Ishikawa (cell line): ENCODE measurements around the gene PLXNB3.

ENCODE experiments used
- CEBPB ChIP-seq: IDR thresholded peaks from 2 replicates; pipeline ENCODE4 v1.6.1; 2012
- CREB1 ChIP-seq: IDR thresholded peaks from 2 replicates; pipeline ENCODE4 v1.6.1; 2012; ENCODE audit warnings: low read depth
- EP300 ChIP-seq: IDR thresholded peaks from 2 replicates; pipeline ENCODE4 v1.6.1; 2012; ENCODE audit warnings: borderline replicate concordance
- FOXM1 ChIP-seq: IDR thresholded peaks from 2 replicates; pipeline ENCODE4 v1.6.1; 2012; ENCODE audit warnings: low read depth, borderline replicate concordance
- NFIC ChIP-seq: IDR thresholded peaks from 2 replicates; pipeline ENCODE4 v1.6.1; 2012
- TAF1 ChIP-seq: IDR thresholded peaks from 2 replicates; pipeline ENCODE4 v1.6.1; 2012; ENCODE audit warnings: low read depth, mild to moderate bottlenecking
- TCF12 ChIP-seq: IDR thresholded peaks from 2 replicates; pipeline ENCODE4 v1.6.1; 2012; ENCODE audit warnings: low read depth
- TEAD4 ChIP-seq: IDR thresholded peaks from 2 replicates; pipeline ENCODE4 v1.6.1; 2012
- YY1 ChIP-seq: IDR thresholded peaks from 2 replicates; pipeline ENCODE4 v1.6.1; 2012; ENCODE audit warnings: low read depth
- ZBTB7A ChIP-seq: IDR thresholded peaks from 2 replicates; pipeline ENCODE4 v1.6.1; 2012; ENCODE audit warnings: low read depth
- TF ChIP-seq, protein P1 (sequence below): IDR thresholded peaks from 2 replicates; pipeline ENCODE4 v1.6.1; 2012
- TF ChIP-seq, protein P2 (sequence below): IDR thresholded peaks from 2 replicates; pipeline ENCODE4 v1.6.1; 2012
- TF ChIP-seq, protein P3 (sequence below): IDR thresholded peaks from 2 replicates; pipeline ENCODE4 v1.6.1; 2012; ENCODE audit warnings: low read depth, mild to moderate bottlenecking

DNA sequence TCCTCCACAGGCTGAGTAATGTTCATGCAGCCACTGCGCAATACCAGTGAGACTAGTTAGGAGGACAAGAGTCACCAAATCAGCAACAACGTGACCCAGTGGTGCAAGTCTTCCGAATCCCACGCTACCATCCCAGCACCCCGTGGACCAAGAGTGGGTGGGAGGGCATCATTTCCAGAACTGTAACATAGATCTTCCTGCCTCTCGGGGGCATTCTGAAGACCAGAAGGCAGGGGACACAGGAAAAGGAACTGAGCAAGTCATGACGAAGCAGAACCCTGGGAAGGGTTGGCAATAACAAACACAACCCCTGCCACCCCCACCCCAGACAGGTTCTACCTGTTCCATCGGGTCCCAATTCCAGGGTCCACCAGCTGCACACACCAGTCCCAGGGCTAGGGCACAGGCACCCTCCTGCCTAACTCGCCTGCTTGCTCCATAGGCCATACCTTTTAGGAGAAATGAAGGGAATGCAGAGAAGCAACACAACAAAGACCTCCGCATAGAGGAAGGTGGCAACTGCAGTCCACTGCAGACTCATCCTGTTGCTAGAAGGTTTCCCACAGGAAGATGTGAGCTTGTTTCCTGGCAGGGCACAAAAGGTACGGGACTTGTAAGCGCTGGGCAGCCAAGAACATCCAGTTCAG is 41.2 kb upstream of the PLXNB3 start:
- TF ChIP-seq TAF1: no peak
- no peak for TF ChIP-seq YY1
- no peak for TF ChIP-seq FOXM1
- TF ChIP-seq ZBTB7A: no peak
- TF ChIP-seq, protein P1, sequence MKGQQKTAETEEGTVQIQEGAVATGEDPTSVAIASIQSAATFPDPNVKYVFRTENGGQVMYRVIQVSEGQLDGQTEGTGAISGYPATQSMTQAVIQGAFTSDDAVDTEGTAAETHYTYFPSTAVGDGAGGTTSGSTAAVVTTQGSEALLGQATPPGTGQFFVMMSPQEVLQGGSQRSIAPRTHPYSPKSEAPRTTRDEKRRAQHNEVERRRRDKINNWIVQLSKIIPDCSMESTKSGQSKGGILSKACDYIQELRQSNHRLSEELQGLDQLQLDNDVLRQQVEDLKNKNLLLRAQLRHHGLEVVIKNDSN: no peak
- TF ChIP-seq EP300: no peak
- TF ChIP-seq, protein P2, sequence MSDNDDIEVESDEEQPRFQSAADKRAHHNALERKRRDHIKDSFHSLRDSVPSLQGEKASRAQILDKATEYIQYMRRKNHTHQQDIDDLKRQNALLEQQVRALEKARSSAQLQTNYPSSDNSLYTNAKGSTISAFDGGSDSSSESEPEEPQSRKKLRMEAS: no peak
- TF ChIP-seq CREB1: no peak
- TF ChIP-seq TCF12: no peak
- TF ChIP-seq CEBPB: no peak
- TF ChIP-seq, protein P3, sequence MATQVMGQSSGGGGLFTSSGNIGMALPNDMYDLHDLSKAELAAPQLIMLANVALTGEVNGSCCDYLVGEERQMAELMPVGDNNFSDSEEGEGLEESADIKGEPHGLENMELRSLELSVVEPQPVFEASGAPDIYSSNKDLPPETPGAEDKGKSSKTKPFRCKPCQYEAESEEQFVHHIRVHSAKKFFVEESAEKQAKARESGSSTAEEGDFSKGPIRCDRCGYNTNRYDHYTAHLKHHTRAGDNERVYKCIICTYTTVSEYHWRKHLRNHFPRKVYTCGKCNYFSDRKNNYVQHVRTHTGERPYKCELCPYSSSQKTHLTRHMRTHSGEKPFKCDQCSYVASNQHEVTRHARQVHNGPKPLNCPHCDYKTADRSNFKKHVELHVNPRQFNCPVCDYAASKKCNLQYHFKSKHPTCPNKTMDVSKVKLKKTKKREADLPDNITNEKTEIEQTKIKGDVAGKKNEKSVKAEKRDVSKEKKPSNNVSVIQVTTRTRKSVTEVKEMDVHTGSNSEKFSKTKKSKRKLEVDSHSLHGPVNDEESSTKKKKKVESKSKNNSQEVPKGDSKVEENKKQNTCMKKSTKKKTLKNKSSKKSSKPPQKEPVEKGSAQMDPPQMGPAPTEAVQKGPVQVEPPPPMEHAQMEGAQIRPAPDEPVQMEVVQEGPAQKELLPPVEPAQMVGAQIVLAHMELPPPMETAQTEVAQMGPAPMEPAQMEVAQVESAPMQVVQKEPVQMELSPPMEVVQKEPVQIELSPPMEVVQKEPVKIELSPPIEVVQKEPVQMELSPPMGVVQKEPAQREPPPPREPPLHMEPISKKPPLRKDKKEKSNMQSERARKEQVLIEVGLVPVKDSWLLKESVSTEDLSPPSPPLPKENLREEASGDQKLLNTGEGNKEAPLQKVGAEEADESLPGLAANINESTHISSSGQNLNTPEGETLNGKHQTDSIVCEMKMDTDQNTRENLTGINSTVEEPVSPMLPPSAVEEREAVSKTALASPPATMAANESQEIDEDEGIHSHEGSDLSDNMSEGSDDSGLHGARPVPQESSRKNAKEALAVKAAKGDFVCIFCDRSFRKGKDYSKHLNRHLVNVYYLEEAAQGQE: no peak
- no peak for TF ChIP-seq TEAD4
- TF ChIP-seq NFIC: no peak
